DND-41 (cell line): ENCODE data around the gene CFAP47.
"Not testable (repeated sequence)": the region's sequence is repeated elsewhere in the genome, so short reads cannot be mapped to it uniquely, and the experiment has no call there.

Source experiments
- ATAC-seq: fragments of 200-7000 bp; cut with Tn5 transposase; 3 replicates; pipeline ENCODE4 v1.9.1; 2021; ENCODE audit warnings: low read depth; ENCODE audit not compliant: insufficient read depth
- DNase-seq: peaks from one replicate; pipeline ENCODE4 v3.0.0-alpha.2; 2020
- H2AFZ ChIP-seq: 2 replicates; pipeline ENCODE4 v1.6.0; 2012; ENCODE audit warnings: low read depth, low read length
- H3K27ac ChIP-seq: 2 replicates; pipeline ENCODE4 v1.5.1; 2012; ENCODE audit warnings: low read length, inconsistent platforms
- H3K27me3 ChIP-seq: fragments of 200-600 bp; sonication (generic); 2 replicates; pipeline ENCODE4 v1.6.0; 2012; ENCODE audit warnings: low read length, mild to moderate bottlenecking, inconsistent platforms; ENCODE audit not compliant: insufficient read depth, poor library complexity
- H3K36me3 ChIP-seq: 2 replicates; pipeline ENCODE4 v1.5.1; 2012; ENCODE audit warnings: low read length, inconsistent platforms; ENCODE audit not compliant: insufficient read depth
- H3K4me1 ChIP-seq: 2 replicates; pipeline ENCODE4 v1.5.1; 2012; ENCODE audit warnings: mild to moderate bottlenecking, low read length; ENCODE audit not compliant: insufficient read depth
- H3K4me2 ChIP-seq: 2 replicates; pipeline ENCODE4 v1.6.0; 2012; ENCODE audit warnings: mild to moderate bottlenecking, moderate library complexity, low read length, inconsistent platforms; ENCODE audit not compliant: insufficient read depth
- H3K4me3 ChIP-seq, 2 experiments: fragments of 200-600 bp in 1 of 2; shearing (Covaris generic) in 1 of 2; 2 replicates each; pipeline ENCODE4 v1.5.1; 2012 to 2016; ENCODE audit warnings: inconsistent platforms in 2 of 2, low read length in 2 of 2, mild to moderate bottlenecking in 2 of 2, low read depth in 1 of 2, moderate library complexity in 1 of 2
- H3K79me2 ChIP-seq: 2 replicates; pipeline ENCODE4 v1.6.0; 2012; ENCODE audit warnings: low read length, inconsistent platforms; ENCODE audit not compliant: insufficient read depth
- H3K9ac ChIP-seq: 2 replicates; pipeline ENCODE4 v1.6.0; 2012; ENCODE audit warnings: low read depth, mild to moderate bottlenecking, inconsistent platforms, low read length, moderate library complexity
- H3K9me3 ChIP-seq: 2 replicates; pipeline ENCODE4 v1.5.1; 2012; ENCODE audit warnings: low read length, moderate library complexity, mild to moderate bottlenecking, inconsistent platforms; ENCODE audit not compliant: insufficient read depth, severe bottlenecking
- H4K20me1 ChIP-seq: 2 replicates; pipeline ENCODE4 v1.6.0; 2012; ENCODE audit warnings: low read length; ENCODE audit not compliant: insufficient read depth
- CTCF ChIP-seq: IDR thresholded peaks from 2 replicates; pipeline ENCODE4 v1.5.1; 2012; ENCODE audit warnings: borderline replicate concordance, low read length, moderate library complexity, mild to moderate bottlenecking; ENCODE audit not compliant: poor library complexity, severe bottlenecking; ENCODE audit errors: extremely low read depth
- EZH2 ChIP-seq: IDR thresholded peaks from 3 replicates; pipeline ENCODE4 v1.6.1; 2012; ENCODE audit warnings: borderline replicate concordance, low read depth, mild to moderate bottlenecking, moderate library complexity, low read length, inconsistent platforms; ENCODE audit not compliant: severe bottlenecking

The CFAP47 gene

DNA sequence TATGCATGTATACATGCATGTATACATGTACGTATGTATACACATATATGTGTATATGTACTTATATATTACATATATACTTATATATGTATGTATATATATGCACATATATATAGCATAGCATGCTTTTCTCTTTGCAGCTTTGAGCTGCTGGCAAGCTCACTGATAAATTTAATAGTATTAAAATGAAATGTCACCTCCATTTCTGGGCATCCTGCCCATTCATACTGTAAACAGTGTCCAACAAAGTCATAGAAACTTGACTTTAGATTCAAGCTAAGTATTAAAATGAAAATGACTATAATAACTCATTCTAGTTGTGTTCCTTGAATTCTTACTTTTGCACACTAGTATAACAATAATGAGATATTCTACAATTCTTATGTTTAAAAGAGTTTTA is 163.7 kb downstream of the CFAP47 start:
- Histone ChIP-seq H3K4me1 (no peaks in the 10 kb centered on the region), H3K36me3 (no peaks in the 10 kb centered on the region), H3K4me3 (no peak overlapping the region), H3K9ac (no peak overlapping the region), H3K79me2 (no peaks in the 10 kb centered on the region), H2AFZ (no peak overlapping the region), H3K27ac (no peak overlapping the region), H4K20me1 (no peaks in the 10 kb centered on the region), H3K9me3 (no peaks in the 10 kb centered on the region), H3K27me3 (no peaks in the 10 kb centered on the region), H3K4me2 (no peak overlapping the region)
- ATAC-seq (no peak), DNase-seq (no peak)
- TF ChIP-seq CTCF (no peak), EZH2 (no peak)

DNA sequence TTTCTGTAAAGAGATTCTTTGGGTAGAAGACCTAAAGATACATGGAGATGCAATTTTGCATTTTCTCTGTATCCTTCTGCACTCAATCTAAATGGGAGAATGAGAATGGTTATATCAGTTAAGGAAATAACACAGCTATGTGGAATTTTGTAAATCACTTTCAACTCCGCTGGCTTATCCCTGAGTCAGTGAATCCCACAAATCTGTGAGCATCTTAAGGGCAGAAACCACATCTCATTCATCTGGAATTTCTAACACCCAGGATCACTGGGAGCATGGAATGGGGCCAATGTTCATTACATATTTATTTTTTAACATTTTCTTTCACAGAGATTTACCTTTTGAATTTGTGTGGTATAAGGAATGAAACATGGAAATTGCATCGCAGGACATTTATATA is 167.8 kb downstream of the CFAP47 start:
- no peaks in the 10 kb centered on the region for H3K9me3 ChIP-seq
- no peaks in the 10 kb centered on the region for H3K36me3 ChIP-seq
- no peak for DNase-seq
- no peaks in the 10 kb centered on the region for H3K4me1 ChIP-seq
- no peak overlapping the region for H3K4me3 ChIP-seq
- no peak overlapping the region for H3K27ac ChIP-seq
- ATAC-seq: no peak
- H3K27me3 ChIP-seq: no peaks in the 10 kb centered on the region
- no peak overlapping the region for H3K9ac ChIP-seq
- no peak overlapping the region for H2AFZ ChIP-seq
- H4K20me1 ChIP-seq: no peaks in the 10 kb centered on the region
- TF ChIP-seq CTCF: no peak
- TF ChIP-seq EZH2: no peak
- no peaks in the 10 kb centered on the region for H3K79me2 ChIP-seq
- H3K4me2 ChIP-seq: no peak overlapping the region

GRCh38 chrX:36088939-36089338 is 169.4 kb downstream of the CFAP47 start:
- H2AFZ ChIP-seq, H3K27me3 ChIP-seq, H3K36me3 ChIP-seq, H3K9me3 ChIP-seq, H3K4me3 ChIP-seq, H3K27ac ChIP-seq, H3K4me2 ChIP-seq, H3K4me1 ChIP-seq, H4K20me1 ChIP-seq, ATAC-seq, DNase-seq, H3K9ac ChIP-seq, H3K79me2 ChIP-seq: not testable (repeated sequence)

DNA sequence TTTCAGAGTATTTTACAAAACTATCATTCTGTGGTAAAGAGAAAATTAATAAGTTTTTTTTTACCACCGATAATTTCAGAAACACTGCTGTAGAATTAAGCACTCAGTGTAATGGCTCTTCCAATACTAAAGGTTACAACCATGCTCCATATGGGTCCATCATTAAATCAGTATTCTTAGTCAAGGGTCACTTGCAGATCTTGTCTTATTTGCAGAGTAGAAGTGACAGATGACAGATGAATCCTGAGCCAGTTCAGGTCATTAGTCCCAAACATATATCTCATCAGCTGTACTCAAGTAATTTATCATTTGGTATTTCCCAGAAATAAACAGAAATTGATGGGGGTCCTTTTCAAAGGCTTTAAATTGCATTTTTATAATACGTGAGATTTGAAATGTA is 182.9 kb downstream of the CFAP47 start:
- no peaks in the 10 kb centered on the region for H3K27me3 ChIP-seq
- no peaks in the 10 kb centered on the region for H3K4me1 ChIP-seq
- H3K9me3 ChIP-seq: no peaks in the 10 kb centered on the region
- no peaks in the 10 kb centered on the region for H3K36me3 ChIP-seq
- H4K20me1 ChIP-seq: no peaks in the 10 kb centered on the region
- H3K27ac ChIP-seq: no peak overlapping the region
- TF ChIP-seq CTCF (no peak), EZH2 (no peak)
- DNase-seq (no peak), ATAC-seq (no peak)
- no peak overlapping the region for H3K9ac ChIP-seq
- no peak overlapping the region for H3K4me2 ChIP-seq
- H2AFZ ChIP-seq: no peak overlapping the region
- no peak overlapping the region for H3K4me3 ChIP-seq
- H3K79me2 ChIP-seq: no peaks in the 10 kb centered on the region
